Mesothelial cell of epicardium (in vitro differentiated cells): ENCODE data around the gene HSD17B7. TPM values are rescaled to one million over a fixed set of nuclear protein-coding genes. Genes with fewer than 3 reads are reported as not detected.
"Not testable (repeated sequence)": the region's sequence is repeated elsewhere in the genome, so short reads cannot be mapped to it uniquely, and the experiment has no call there.

Source experiments
- DNase-seq, 2 experiments: peaks; one replicate each; pipeline ENCODE4 v3.0.0; 2021; ENCODE audit warnings: low spot score in 2 of 2; ENCODE audit not compliant: unreplicated experiment in 2 of 2
- H3K27ac Mint-ChIP-seq: 2 replicates; pipeline ENCODE4 v1.8.0; 2021; ENCODE audit warnings: mixed read lengths
- H3K27me3 Mint-ChIP-seq: 2 replicates; pipeline ENCODE4 v1.8.0; 2021; ENCODE audit warnings: low read depth, mixed read lengths
- H3K36me3 Mint-ChIP-seq: 2 replicates; pipeline ENCODE4 v1.8.0; 2021; ENCODE audit warnings: mixed read lengths
- H3K4me1 Mint-ChIP-seq: 2 replicates; pipeline ENCODE4 v1.8.0; 2021; ENCODE audit warnings: mixed read lengths
- H3K4me3 Mint-ChIP-seq: 2 replicates; pipeline ENCODE4 v1.8.0; 2021; ENCODE audit warnings: mild to moderate bottlenecking, moderate library complexity, mixed read lengths
- H3K9me3 Mint-ChIP-seq: 2 replicates; pipeline ENCODE4 v1.8.0; 2021; ENCODE audit warnings: mixed read lengths
- total RNA-seq: library from RNA; stranded (reverse); gene quantifications from 3 replicates; pipeline ENCODE4 v1.2.1, GENCODE V29; 2021
- TF ChIP-seq, protein P1 (sequence below): fragments of 200-600 bp; sonication (generic); IDR thresholded peaks from one replicate; pipeline ENCODE4 v1.5.0; 2021; ENCODE audit warnings: antibody characterized with exemption; ENCODE audit not compliant: unreplicated experiment

HSD17B7 gene
- 14.7 to 19.7 TPM (median 17.3 TPM) in 3 replicates for total RNA-seq

DNA sequence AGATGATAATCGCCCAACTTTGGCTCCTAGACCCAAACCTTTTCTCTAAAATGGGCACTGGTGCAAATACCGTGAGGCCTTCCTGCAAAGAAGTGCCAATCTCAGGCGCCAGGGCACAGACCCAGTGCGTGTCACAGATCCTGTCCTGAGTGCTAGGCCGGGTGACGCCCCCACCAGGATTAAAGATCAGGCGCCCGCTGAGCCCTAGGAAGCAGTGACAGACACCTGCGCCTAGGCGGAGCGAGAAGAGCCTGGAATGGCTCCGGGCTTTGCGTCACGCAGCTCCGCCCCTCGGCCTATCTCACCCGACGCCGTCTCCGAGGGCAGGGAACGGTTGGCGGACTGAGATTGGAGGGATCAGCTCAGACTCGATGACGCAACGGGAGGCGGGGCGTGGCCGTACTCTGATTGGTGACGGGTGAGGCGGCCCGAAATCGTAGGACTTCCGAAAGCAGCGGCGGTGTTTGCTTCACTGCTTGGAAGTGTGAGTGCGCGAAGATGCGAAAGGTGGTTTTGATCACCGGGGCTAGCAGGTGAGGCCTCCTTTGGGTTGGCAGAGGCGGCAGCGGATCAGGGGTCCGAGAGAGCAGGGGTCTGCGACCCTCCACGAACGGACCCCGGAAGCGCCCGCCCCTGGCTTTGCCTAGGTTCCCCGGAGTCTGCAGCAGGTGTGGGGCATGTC, at the start of gene HSD17B7:
Gene HSD17B7 (plus strand): TSS at position 400 of the 682 bp plus-strand sequence. CDS start 99 bp downstream, at position 499.
- not testable (repeated sequence) for H3K27me3 Mint-ChIP-seq, H3K4me1 Mint-ChIP-seq, H3K36me3 Mint-ChIP-seq, H3K9me3 Mint-ChIP-seq
- Mint-ChIP-seq H3K4me3 (peak within 1 kb of the TSS; percentile 88), H3K27ac (peak within 1 kb of the TSS; percentile 98)
- DNase-seq, result peak; percentile 43 to 75

DNA sequence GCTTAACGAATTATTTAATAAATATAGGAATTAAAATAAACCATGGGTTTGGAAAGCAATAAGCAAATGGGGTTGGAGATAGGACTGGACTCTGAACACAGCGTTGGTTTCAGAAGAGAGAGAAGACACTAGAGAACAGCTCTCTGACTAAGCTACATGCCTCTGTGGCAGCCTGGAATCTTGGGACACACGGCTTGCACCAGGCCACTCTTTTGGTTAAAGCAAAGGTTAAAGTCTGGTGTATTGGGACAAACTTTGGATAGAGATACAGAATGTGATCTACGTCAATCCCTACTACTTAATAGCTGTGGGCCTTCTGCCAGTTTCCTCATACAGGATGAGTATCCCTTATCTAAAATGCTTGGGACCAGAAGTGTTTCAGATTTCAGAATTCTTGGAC, 49.7 kb upstream of the HSD17B7 start:
- no peak for DNase-seq
- Mint-ChIP-seq H3K36me3 (peaks cover 14% of the 10 kb centered on the region), H3K27ac (no peak overlapping the region), H3K4me3 (no peak overlapping the region), H3K9me3 (peaks cover 11% of the 10 kb centered on the region), H3K27me3 (no peaks in the 10 kb centered on the region), H3K4me1 (no peaks in the 10 kb centered on the region)
- TF ChIP-seq, protein P1, sequence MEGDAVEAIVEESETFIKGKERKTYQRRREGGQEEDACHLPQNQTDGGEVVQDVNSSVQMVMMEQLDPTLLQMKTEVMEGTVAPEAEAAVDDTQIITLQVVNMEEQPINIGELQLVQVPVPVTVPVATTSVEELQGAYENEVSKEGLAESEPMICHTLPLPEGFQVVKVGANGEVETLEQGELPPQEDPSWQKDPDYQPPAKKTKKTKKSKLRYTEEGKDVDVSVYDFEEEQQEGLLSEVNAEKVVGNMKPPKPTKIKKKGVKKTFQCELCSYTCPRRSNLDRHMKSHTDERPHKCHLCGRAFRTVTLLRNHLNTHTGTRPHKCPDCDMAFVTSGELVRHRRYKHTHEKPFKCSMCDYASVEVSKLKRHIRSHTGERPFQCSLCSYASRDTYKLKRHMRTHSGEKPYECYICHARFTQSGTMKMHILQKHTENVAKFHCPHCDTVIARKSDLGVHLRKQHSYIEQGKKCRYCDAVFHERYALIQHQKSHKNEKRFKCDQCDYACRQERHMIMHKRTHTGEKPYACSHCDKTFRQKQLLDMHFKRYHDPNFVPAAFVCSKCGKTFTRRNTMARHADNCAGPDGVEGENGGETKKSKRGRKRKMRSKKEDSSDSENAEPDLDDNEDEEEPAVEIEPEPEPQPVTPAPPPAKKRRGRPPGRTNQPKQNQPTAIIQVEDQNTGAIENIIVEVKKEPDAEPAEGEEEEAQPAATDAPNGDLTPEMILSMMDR, result no peak

DNA sequence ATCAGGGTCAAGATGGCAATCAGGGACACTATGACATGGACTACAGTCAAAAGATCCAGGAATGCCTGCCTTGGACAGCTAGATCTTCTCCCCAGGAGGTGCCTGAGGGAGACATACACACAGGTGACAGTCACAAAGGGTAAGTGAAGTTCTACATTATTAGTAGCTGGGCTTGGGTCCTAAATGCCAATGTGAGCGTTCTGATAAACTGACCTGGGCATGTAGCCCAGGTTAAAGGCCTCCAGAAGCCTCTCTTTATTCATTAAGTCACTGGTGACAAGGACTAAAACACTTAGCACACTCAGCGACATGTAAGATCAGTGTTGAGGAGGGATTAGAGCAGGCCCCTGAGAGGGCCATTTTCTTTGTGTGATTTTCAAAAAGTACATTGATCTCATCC, 48.9 kb upstream of the HSD17B7 start:
- no peak for DNase-seq
- H3K4me3 Mint-ChIP-seq, result no peak overlapping the region
- TF ChIP-seq, protein P1, result no peak
- H3K9me3 Mint-ChIP-seq, result peaks cover 11% of the 10 kb centered on the region
- no peak overlapping the region for H3K27ac Mint-ChIP-seq
- H3K27me3 Mint-ChIP-seq, result no peaks in the 10 kb centered on the region
- H3K4me1 Mint-ChIP-seq, result no peaks in the 10 kb centered on the region
- peaks cover 19% of the 10 kb centered on the region for H3K36me3 Mint-ChIP-seq

GRCh38 chr1:162746264-162746942, 44.1 kb upstream of the HSD17B7 start:
- not testable (repeated sequence) for DNase-seq, H3K27me3 Mint-ChIP-seq, H3K27ac Mint-ChIP-seq, H3K4me3 Mint-ChIP-seq, H3K4me1 Mint-ChIP-seq
- peaks cover 24% of the 10 kb centered on the region for H3K36me3 Mint-ChIP-seq
- H3K9me3 Mint-ChIP-seq, result peaks cover 34% of the 10 kb centered on the region

GRCh38 chr1:162753001-162753658, 37.4 kb upstream of the HSD17B7 start:
- H3K9me3 Mint-ChIP-seq, result peaks cover 15% of the 10 kb centered on the region
- no peaks in the 10 kb centered on the region for H3K27me3 Mint-ChIP-seq
- no peak overlapping the region for H3K27ac Mint-ChIP-seq
- TF ChIP-seq, protein P1, result no peak
- no peaks in the 10 kb centered on the region for H3K4me1 Mint-ChIP-seq
- peaks cover 9% of the 10 kb centered on the region for H3K36me3 Mint-ChIP-seq
- DNase-seq, result no peak
- no peak overlapping the region for H3K4me3 Mint-ChIP-seq

- TF ChIP-seq, protein P1, result no peak
- Mint-ChIP-seq H3K36me3 (peaks cover 9% of the 10 kb centered on the region), H3K27ac (no peak overlapping the region), H3K4me3 (no peak overlapping the region), H3K9me3 (peaks cover 9% of the 10 kb centered on the region), H3K27me3 (no peaks in the 10 kb centered on the region), H3K4me1 (no peaks in the 10 kb centered on the region)
- no peak for DNase-seq
Observed at GRCh38 chr1:162753998-162754585, 36.4 kb upstream of the HSD17B7 start.
